ENCODE results near the gene ADCY1. TPM values are rescaled to one million over a fixed set of nuclear protein-coding genes. Genes with fewer than 3 reads are reported as not detected.

The ADCY1 gene
- total RNA-seq, 4 donors from 2014 or later, result under 0.01 to 4.3 (median 4.1) TPM; not detected in 1

- H3K4me1 ChIP-seq, result peaks cover 0 to 4% of the 10 kb centered on the region in 2 donors
- intact Hi-C loops (cut with DNase I; ENCODE audit: low total_unique reads), result no loop called here
- no peak overlapping the region for H3K4me3 ChIP-seq
- TF ChIP-seq POLR2A (IDR thresholded peaks at IDR 0.05) (no peak), CTCF (IDR thresholded peaks at IDR 0.05) (no peak)
- no peaks in the 10 kb centered on the region for H3K9me3 ChIP-seq
- no peak for DNase-seq
- H3K27me3 ChIP-seq, result no peaks in the 10 kb centered on the region
- no peaks in the 10 kb centered on the region for H3K36me3 ChIP-seq
- no peak overlapping the region for H3K27ac ChIP-seq
Observed at GRCh38 chr7:45563401-45563800, 10.8 kb upstream of the ADCY1 start.

GRCh38 chr7:45563941-45564461 is 10.2 kb upstream of the ADCY1 start:
- DNase-seq, result no peak
- TF ChIP-seq POLR2A (IDR thresholded peaks at IDR 0.05), result no peak
- TF ChIP-seq CTCF (IDR thresholded peaks at IDR 0.05), result no peak

GRCh38 chr7:45564485-45564884 is 9.7 kb upstream of the ADCY1 start:
- no peak overlapping the region for H3K27ac ChIP-seq
- intact Hi-C loops (cut with DNase I; ENCODE audit: low total_unique reads), result no loop called here
- H3K9me3 ChIP-seq, result no peaks in the 10 kb centered on the region
- TF ChIP-seq CTCF (IDR thresholded peaks at IDR 0.05) (no peak), POLR2A (IDR thresholded peaks at IDR 0.05) (no peak)
- peaks cover 0 to 4% of the 10 kb centered on the region in 2 donors for H3K4me1 ChIP-seq
- no peak overlapping the region for H3K4me3 ChIP-seq
- H3K27me3 ChIP-seq, result no peaks in the 10 kb centered on the region
- DNase-seq, result no peak
- H3K36me3 ChIP-seq, result no peaks in the 10 kb centered on the region

More at GRCh38 chr7:45563941-45564461, 10.2 kb upstream of the ADCY1 start:
- H3K27me3 ChIP-seq, result no peaks in the 10 kb centered on the region
- H3K9me3 ChIP-seq, result no peaks in the 10 kb centered on the region
- peaks cover 0 to 4% of the 10 kb centered on the region in 2 donors for H3K4me1 ChIP-seq
- H3K27ac ChIP-seq, result no peak overlapping the region
- intact Hi-C loops (cut with DNase I; ENCODE audit: low total_unique reads), result no loop called here
- no peaks in the 10 kb centered on the region for H3K36me3 ChIP-seq
- H3K4me3 ChIP-seq, result no peak overlapping the region

GRCh38 chr7:45564886-45565455 is 9.2 kb upstream of the ADCY1 start:
- DNase-seq, result no peak
- no peak overlapping the region for H3K27ac ChIP-seq

More at GRCh38 chr7:45564886-45565455, 9.2 kb upstream of the ADCY1 start:
- no peaks in the 10 kb centered on the region for H3K27me3 ChIP-seq
- no peaks in the 10 kb centered on the region for H3K36me3 ChIP-seq
- no peak overlapping the region for H3K4me3 ChIP-seq
- no peaks in the 10 kb centered on the region for H3K9me3 ChIP-seq
- TF ChIP-seq POLR2A (IDR thresholded peaks at IDR 0.05), result no peak
- TF ChIP-seq CTCF (IDR thresholded peaks at IDR 0.05), result no peak
- intact Hi-C loops (cut with DNase I; ENCODE audit: low total_unique reads), result no loop called here
- H3K4me1 ChIP-seq, result peaks cover 0 to 4% of the 10 kb centered on the region in 2 donors

Data from uterus (tissue), 4 donors.